HG03097 (cell line): Measurements from ENCODE around the gene HOMER1.

Source experiments
- ATAC-seq: cut with Tn5 transposase; IDR thresholded peaks from one replicate; pipeline ENCODE4 v1.9.1; 2021; ENCODE audit not compliant: unreplicated experiment, low FRiP score

The HOMER1 gene

GRCh38 chr5:79330071-79330470 lies 183.9 kb downstream of the HOMER1 start:
- no peak for ATAC-seq

- no peak for ATAC-seq
Measured at GRCh38 chr5:79329453-79329852, 184.5 kb downstream of the HOMER1 start.
